Activated CD4-positive, CD25-positive, alpha-beta regulatory T cell treated with anti-CD3 and anti-CD28 coated beads, Interleukin-2, amount 50 U/mL, for 16 hours (primary cell): Measurements from ENCODE around the gene ENKUR.
A peak's percentile ranks its signal among the peaks of the same experiment; 100 is the strongest.
"Not testable (repeated sequence)": the region's sequence is repeated elsewhere in the genome, so short reads cannot be mapped to it uniquely, and the experiment has no call there.

Source experiments
- DNase-seq: peaks from one replicate; pipeline ENCODE4 v3.0.0-alpha.2; 2020; ENCODE audit warnings: low read depth, low spot score

The ENKUR gene

DNA sequence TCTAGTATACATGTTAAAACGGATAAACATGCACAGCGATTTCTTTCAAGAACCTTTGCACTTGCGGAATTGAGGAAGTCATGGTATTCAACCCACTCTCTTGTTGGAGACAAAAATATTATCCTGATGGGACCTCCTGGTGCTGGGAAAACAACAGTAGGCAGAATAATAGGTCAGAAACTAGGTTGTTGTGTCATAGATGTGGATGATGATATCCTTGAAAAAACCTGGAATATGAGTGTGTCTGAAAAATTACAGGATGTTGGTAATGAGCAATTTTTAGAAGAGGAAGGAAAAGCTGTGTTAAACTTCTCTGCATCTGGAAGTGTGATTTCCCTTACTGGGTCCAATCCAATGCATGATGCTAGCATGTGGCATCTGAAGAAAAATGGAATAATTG is 7.3 kb upstream of the ENKUR start:
- no peak for DNase-seq

GRCh38 chr10:25018703-25019102 is 2.7 kb upstream of the ENKUR start:
- DNase-seq: no peak

DNA sequence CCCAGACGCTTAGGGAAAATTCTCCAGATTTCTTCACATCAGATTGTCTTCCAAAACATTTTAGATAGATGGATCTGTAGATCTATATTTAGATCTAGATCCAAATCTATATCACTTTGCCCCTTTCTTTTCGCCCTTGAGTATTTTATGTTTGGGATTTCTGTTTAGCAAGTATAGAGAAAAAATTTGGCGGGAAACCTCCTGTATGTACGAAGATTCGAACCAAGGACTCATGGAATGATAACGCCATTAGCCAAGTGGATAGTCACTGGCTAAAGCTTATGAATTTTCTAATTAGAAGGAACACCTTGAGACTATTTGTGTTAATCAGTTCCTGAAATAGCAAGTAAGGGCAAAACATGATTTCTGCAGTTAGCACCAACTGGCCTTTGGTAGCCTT is 1.7 kb upstream of the ENKUR start:
- DNase-seq: no peak

- DNase-seq: no peak
These were observed 1.2 kb upstream of the ENKUR start for GRCh38 chr10:25017154-25017590.

DNA sequence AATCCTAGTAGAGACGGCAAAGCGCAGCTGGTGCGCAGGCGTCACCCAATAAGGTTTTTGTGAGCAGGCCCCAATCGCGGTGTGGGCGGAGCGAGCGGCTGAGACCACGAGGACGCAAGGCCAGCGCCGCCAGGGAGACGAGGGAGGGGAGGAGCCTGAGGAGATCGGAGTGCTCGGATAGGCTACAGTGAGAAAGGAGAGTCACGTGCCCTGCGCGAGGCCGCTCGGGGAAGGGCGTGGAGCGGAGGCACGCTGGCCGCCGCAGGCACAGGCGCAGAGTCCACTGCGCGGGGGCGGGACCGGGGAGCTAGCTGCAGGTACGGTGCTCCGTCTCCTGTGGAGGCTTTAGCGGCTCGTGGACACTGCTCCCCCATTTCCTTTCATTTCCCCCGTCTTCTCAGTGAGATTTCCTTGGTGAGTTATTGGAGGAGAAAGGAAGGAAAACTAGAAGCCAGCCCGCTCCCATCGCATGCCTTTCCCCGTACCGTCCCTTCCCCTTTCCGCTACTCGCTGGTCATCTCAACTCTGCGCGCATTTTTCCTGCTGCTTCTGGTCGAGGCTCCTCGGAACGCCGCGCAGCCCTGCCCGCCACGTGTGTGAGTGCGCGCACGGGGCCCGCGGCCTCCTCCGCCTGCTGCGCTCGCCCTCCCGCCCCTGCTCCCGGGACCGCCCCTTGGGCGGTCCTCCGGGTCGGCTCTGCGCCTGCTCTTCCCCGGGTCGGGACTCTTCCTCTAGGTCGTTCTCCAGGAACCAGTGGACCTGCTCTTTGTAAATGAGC is 607 bp upstream of the ENKUR start, which contains the start of gene THNSL1:
THNSL1 (plus strand) TSS at position 237 of the 778 bp plus-strand sequence. CDS start 6,612 bp downstream, outside the sequence.
- peak; percentile 94 for DNase-seq

GRCh38 chr10:25014579-25014978 is 1.4 kb downstream of the ENKUR start:
- DNase-seq: no peak

GRCh38 chr10:25011591-25011990 is 4.4 kb downstream of the ENKUR start:
- not testable (repeated sequence) for DNase-seq

GRCh38 chr10:24998044-24998443 is 17.9 kb downstream of the ENKUR start:
- no peak for DNase-seq

GRCh38 chr10:24995072-24995471 is 20.9 kb downstream of the ENKUR start:
- DNase-seq: no peak

- DNase-seq: no peak
These were observed 22.6 kb downstream of the ENKUR start for GRCh38 chr10:24993237-24993958.

DNA sequence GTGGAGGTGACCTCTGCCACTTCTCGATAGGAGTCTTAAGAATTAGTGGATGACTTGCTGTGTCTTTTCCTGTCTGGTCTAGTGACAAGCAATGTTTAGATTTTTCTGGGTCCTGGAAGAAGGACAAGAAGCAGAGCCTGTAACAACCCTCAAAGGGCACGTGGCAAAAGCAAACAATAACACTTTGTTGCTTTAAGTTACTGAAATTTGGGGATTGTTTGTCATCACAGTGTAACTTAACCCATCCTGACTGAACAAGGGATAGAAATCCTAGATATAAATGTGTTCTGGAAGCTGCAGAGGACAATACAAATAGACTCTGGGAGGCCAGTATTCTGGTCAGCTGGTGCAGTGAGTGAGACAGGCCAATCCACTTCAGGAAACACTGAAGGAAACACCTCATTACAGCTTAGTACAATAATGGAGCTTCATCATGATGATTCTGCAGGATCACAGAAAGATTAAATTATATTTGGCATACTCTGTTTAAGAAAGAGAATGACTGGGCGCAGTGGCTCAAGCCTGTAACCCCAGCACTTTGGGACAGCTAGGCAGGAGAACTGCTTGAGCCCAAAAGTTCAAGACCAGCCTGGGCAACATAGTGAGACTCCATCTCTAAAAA is 23.3 kb downstream of the ENKUR start:
- DNase-seq: no peak

DNA sequence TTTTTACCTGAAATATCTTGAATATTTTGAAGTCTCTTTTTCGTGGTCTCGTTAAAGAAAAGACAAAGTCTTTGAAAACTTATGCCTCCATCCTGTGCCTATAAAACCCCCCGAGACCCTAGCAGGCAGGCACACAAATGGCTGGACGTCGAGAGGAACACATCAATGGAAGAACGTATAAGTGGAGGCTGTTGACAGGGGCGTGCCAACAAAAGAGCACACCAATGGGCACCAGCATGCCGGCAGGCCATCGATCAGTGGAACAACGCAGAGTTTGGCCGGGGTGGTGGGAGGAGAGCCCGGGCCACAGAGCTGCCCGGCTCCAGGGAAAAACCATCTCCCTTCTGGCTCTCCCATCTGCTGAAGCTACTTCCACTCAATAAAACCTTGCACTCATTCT is 24.7 kb downstream of the ENKUR start:
- DNase-seq: no peak

GRCh38 chr10:24989867-24990266 is 26.1 kb downstream of the ENKUR start:
- DNase-seq: no peak

DNA sequence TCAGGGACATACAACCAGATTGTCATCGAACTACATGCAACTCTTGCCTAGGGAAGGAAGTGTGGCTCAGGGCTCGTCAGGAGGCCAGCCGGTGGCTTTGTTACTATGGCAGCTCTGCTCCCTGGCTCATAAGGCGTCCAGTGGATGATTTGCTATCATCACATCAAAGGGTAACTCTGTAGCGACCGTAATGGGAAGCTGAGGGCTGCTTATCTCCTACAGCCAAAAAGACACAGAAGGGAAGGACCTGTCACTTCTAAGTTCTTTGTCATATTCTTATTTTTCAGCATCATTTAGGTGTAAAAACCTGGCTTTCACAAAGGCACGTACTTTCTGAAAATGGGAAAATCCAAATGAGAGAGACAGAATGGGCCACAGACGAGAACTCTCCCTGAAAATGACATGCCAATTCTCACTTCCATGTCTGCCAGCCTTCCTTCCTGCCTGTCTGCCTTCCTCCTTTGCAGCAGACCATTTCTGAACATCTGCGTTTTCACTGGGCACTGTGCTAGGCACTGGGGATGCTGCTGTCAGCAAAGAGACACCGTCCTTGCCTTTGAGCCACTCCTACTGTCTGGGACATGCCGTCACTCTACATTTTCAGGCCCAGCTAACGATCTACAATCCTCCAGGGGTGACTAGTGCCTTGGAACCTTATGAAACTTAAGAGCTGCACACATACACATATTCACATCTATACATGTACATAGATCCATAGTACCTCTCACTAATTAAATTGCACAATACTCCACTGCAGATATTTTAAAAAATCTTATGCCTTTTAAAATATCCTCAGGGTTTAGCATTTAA is 26.9 kb downstream of the ENKUR start:
- no peak for DNase-seq

DNA sequence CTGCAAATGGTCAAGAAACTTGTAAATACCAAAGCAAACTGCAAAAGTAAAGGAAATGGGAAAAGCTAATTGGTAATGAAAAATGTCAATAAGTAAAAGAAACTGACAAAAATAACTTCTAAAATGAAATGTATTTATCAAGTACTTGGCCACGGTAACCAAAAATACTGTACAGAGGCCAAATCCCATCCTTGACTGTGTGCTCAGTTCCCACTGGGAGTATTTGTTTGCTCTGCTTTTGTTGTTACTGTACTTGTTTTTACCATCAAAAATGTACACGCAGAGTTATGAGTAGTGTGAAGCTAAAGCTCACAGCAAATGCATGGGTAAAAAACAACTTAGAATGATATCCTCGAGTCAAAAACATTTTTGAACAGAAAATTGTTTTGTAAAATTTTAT is 31.1 kb downstream of the ENKUR start:
- no peak for DNase-seq

DNA sequence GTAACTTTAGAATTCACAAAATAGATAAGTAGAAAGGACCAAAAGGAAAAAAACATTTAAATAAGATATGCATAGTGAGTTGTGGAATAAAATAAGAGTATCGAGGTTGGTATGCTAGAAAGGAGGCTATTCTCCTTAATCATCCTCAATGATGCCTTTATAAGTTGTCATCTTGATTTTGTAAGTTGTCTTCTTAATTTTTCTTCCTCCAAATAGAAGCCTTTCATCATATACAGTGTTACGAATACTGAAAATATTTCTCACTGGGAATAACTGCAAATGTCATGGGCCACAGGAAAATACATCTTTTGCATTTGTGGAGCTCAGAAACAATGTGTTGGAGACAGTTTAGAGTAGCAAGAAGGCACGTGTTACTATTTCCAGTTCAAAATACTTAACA is 32.0 kb downstream of the ENKUR start:
- no peak for DNase-seq

GRCh38 chr10:24983130-24983529 is 32.8 kb downstream of the ENKUR start:
- DNase-seq: no peak

DNA sequence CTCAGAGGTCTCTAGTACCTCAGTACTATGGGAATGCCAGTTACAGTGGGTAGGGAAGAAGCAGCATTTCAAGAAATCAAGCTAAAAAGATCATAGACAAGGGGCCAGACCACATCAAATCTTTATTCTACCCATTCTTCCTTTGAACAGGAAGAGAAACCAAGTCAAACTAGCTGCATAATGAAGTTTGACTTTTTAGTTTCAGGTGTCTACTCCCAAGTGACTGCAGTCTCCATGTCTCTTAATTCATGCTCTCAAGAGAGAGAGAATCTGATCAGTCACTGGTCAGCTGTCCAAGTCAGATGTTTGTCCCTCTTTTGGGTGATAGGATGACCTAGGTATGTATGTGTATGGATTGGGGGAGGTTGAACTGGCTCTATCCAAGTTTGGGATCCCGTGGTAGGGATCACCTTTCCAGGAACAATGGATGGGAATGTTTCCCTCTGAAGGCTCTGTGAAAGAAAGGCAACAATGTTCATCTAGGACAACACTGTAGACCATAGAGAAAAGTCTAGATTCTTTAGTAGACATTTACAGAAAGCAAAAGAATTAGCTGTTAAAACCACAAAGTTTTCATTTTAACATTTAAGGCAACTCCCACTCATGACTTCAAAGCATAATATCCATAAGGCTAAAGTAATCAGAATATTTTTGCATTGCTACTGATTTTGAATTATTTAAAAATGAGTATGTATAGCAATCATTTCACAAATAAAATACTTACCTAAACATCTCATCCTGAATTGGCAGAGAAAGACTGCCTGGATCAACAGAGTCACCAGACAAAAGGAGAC is 33.4 kb downstream of the ENKUR start:
- DNase-seq: no peak

DNA sequence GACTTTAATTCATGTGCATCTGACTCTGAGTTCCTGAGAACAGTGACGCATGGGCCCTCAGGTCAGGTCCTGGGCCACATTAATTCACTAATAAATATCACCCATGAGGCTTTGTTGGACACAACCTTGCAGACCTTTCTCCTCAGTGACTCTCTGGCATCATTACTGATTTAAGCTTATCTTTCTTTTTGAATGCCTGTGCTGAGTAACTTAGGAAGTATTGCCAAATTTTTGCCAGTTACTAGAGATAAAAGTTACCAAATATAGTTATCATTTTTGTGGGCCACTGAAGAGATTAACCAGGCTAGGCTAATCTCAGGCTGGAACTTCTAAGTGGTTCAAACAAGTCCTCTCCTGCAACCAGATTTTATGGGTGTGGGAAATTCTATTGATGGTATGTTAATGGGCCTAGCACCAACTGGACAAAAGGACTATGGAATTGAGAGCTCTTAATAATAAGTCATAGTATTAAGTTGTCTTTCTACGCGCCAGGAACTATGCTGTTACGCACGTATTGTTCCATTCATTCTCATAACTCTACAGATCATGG is 34.7 kb downstream of the ENKUR start:
- no peak for DNase-seq

- DNase-seq: no peak
These were observed 36.3 kb downstream of the ENKUR start for GRCh38 chr10:24979685-24980084.

DNA sequence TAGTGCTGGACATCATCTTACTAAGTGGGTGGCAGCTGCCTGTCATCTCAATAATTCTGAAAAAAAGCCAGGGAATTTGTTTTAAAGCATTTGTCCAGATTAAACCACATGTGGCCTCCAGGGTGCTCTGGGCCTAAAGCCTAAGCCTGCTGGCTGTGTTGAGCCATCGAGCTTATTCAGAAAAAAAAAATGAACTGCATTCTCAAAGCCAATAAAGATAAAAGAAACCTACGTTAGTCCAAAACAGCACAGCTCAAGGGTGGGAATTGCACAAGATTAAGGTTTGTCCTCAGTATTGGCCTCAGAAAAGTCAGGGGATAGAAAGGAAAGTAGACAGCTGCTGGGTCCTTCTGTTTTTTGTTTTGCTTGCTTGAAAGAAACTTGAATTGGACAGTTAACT is 41.0 kb downstream of the ENKUR start:
- DNase-seq: no peak
